Measurements from ENCODE around the gene ZNF329. TPM values are rescaled to one million over a fixed set of nuclear protein-coding genes. Genes with fewer than 3 reads are reported as not detected.

Gene ZNF329
- 8.6 and 10.1 TPM in 2 replicates for total RNA-seq

GRCh38 chr19:58150328-58150921, at the start of gene ZNF329:
Gene ZNF329 (minus strand): TSS chr19:58150789. CDS start chr19:58129503, 21,286 bp downstream.

DNA sequence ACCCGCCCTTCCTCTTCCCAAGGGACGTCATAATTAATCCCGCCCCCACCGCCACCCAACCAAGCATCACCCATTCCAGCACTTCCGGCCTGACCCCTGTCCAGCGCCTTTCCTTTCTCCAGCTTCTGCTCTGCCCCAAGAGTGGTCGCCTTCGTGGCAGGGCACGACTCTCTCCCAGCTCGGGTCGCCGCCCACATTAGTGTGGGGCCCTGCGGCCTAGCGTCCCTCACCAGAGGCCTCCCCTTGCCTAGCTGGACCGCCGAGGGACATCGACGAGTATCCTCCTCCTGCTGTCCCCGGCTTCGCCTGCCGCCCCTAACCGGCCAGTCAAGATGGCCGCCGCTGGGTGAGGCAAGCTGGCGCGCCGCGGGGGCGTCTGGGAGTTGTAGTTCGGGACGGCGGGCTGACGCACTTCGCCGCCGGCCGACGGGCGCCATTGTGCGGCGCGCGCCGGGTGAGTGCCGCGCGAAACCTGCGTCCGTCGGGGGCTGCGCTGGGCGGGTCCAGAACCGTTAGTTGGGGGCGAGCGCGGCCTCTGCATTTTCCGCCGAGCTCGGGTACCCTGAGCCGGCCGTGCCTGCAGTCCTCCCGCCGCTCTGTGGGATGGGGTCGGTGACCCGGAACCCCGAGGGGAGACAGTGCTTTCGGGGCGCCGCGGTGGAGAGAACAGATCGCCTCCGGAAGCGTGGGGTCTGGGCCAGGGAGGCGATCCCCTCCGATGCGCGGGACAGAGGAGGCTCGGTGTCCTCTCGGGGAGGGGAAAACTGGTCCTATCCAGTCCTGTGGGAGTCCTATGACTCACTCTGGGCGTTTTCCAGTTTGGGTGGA, 32.6 kb upstream of the ZNF329 start, which contains the start of gene ZNF274:
ZNF274 (plus strand) TSS at position 73 of the 828 bp plus-strand sequence. CDS start 905 bp downstream, outside the sequence.

GRCh38 chr19:58097781-58098681, 52.6 kb downstream of the ZNF329 start, which contains the start of gene ZSCAN18:
Gene ZSCAN18 (minus strand): TSS chr19:58098231. CDS start chr19:58090267, 7,964 bp downstream.

Other genes starting within 250 kb of the ZNF329 start
- gene ZNF417, start 234.2 kb downstream of the ZNF329 start, total RNA-seq, result 13.1 and 16.8 TPM in 2 replicates
- gene ZNF418, start 215.4 kb downstream of the ZNF329 start, total RNA-seq, result 3.1 and 8.8 TPM in 2 replicates
- gene ZNF256, start 203.1 kb downstream of the ZNF329 start, total RNA-seq, result 3.6 and 4.1 TPM in 2 replicates
- gene C19orf18, start 176.3 kb downstream of the ZNF329 start, total RNA-seq, result 0.09 and 0.18 TPM in 2 replicates
- gene ZNF606, start 148.0 kb downstream of the ZNF329 start, total RNA-seq, result 7.0 and 11.6 TPM in 2 replicates
- not detected in 2 replicates for gene ZSCAN1, start 116.8 kb downstream of the ZNF329 start, total RNA-seq
- 0.18 and 1.6 TPM in 2 replicates for gene ZNF135, start 91.5 kb downstream of the ZNF329 start, total RNA-seq
- gene ZSCAN18, start 52.6 kb downstream of the ZNF329 start, total RNA-seq, result 3.5 and 22.2 TPM in 2 replicates
- gene ZNF274, start 32.3 kb upstream of the ZNF329 start, total RNA-seq, result 13.3 and 23.0 TPM in 2 replicates
- 45.2 and 54.2 TPM in 2 replicates for gene ZNF544, start 78.1 kb upstream of the ZNF329 start, total RNA-seq
- 3.1 and 4.0 TPM in 2 replicates for gene ZNF8, start 128.2 kb upstream of the ZNF329 start, total RNA-seq
- gene ERVK3-1, start 154.6 kb upstream of the ZNF329 start, total RNA-seq, result 17.5 and 22.8 TPM in 2 replicates
- 1.9 and 2.7 TPM in 2 replicates for gene ZSCAN22, start 176.2 kb upstream of the ZNF329 start, total RNA-seq
- gene A1BG, start 202.7 kb upstream of the ZNF329 start, total RNA-seq, result 6.0 and 10.4 TPM in 2 replicates
- gene ZNF497, start 212.0 kb upstream of the ZNF329 start, total RNA-seq, result 0.81 and 1.1 TPM in 2 replicates
- gene ZNF837, start 230.2 kb upstream of the ZNF329 start, total RNA-seq, result 0.66 and 1.2 TPM in 2 replicates
- 2,645 and 2,757 TPM in 2 replicates for gene RPS5, start 236.5 kb upstream of the ZNF329 start, total RNA-seq
- gene RNF225, start 244.9 kb upstream of the ZNF329 start, total RNA-seq, result 0.09 TPM in 1 of 2 replicates, not detected in the other